HK-2 (cell line): ENCODE measurements around the gene CTNND2.

Experiments
- DNase-seq: peaks from one replicate; pipeline ENCODE4 v3.0.0-alpha.2; 2018; ENCODE audit not compliant: unreplicated experiment

Gene CTNND2

GRCh38 chr5:11904265-11904906 is at the start of gene CTNND2:
CTNND2 (minus strand) TSS chr5:11904446; CDS start chr5:11903853, 593 bp downstream.
- no peak for DNase-seq

- DNase-seq: no peak
Observed at GRCh38 chr5:11946317-11946716, 42.1 kb upstream of the CTNND2 start.

- DNase-seq: no peak
Observed at GRCh38 chr5:11941566-11941965, 37.3 kb upstream of the CTNND2 start.

- DNase-seq: no peak
Observed at GRCh38 chr5:11931638-11932037, 27.4 kb upstream of the CTNND2 start.

GRCh38 chr5:11928909-11929308 is 24.7 kb upstream of the CTNND2 start:
- DNase-seq: no peak

GRCh38 chr5:11925701-11926100 is 21.5 kb upstream of the CTNND2 start:
- DNase-seq: no peak

GRCh38 chr5:11922394-11922793 is 18.1 kb upstream of the CTNND2 start:
- no peak for DNase-seq

GRCh38 chr5:11918463-11919045 is 14.3 kb upstream of the CTNND2 start:
- DNase-seq: no peak

- no peak for DNase-seq
Observed at GRCh38 chr5:11909471-11909870, 5.2 kb upstream of the CTNND2 start.

GRCh38 chr5:11906497-11906896 is 2.3 kb upstream of the CTNND2 start:
- DNase-seq: no peak

- no peak for DNase-seq
Observed at GRCh38 chr5:11905206-11905605, 960 bp upstream of the CTNND2 start.

GRCh38 chr5:11903614-11904264 is 507 bp downstream of the CTNND2 start:
- DNase-seq: no peak

- DNase-seq: no peak
Observed at GRCh38 chr5:11903121-11903613, 1.1 kb downstream of the CTNND2 start.

GRCh38 chr5:11902201-11902619 is 2.0 kb downstream of the CTNND2 start:
- no peak for DNase-seq

- DNase-seq: no peak
Observed at GRCh38 chr5:11898787-11899186, 5.5 kb downstream of the CTNND2 start.

GRCh38 chr5:11897781-11898180 is 6.5 kb downstream of the CTNND2 start:
- DNase-seq: no peak

GRCh38 chr5:11894992-11895391 is 9.3 kb downstream of the CTNND2 start:
- no peak for DNase-seq

- no peak for DNase-seq
Observed at GRCh38 chr5:11892832-11893231, 11.4 kb downstream of the CTNND2 start.

- DNase-seq: no peak
Observed at GRCh38 chr5:11890777-11891176, 13.5 kb downstream of the CTNND2 start.

GRCh38 chr5:11888221-11888620 is 16.0 kb downstream of the CTNND2 start:
- no peak for DNase-seq

GRCh38 chr5:11878814-11879213 is 25.4 kb downstream of the CTNND2 start:
- DNase-seq: no peak

GRCh38 chr5:11873587-11873986 is 30.7 kb downstream of the CTNND2 start:
- DNase-seq: no peak

- DNase-seq: no peak
Observed at GRCh38 chr5:11869203-11869602, 35.0 kb downstream of the CTNND2 start.
